GM12892 (cell line): ENCODE results near the gene LELP1.

Experiments
- POLR2A ChIP-seq: IDR thresholded peaks from 2 replicates; pipeline ENCODE4 v1.6.1; 2011; ENCODE audit warnings: low read depth, low read length, control low read depth
- POLR2AphosphoS5 ChIP-seq: IDR thresholded peaks from 2 replicates; pipeline ENCODE4 v1.6.1; 2011; ENCODE audit warnings: low read depth, low read length, control low read depth
- TAF1 ChIP-seq: IDR thresholded peaks from 2 replicates; pipeline ENCODE4 v1.6.1; 2011; ENCODE audit warnings: low read depth, mild to moderate bottlenecking, control low read depth, low read length, borderline replicate concordance

DNA sequence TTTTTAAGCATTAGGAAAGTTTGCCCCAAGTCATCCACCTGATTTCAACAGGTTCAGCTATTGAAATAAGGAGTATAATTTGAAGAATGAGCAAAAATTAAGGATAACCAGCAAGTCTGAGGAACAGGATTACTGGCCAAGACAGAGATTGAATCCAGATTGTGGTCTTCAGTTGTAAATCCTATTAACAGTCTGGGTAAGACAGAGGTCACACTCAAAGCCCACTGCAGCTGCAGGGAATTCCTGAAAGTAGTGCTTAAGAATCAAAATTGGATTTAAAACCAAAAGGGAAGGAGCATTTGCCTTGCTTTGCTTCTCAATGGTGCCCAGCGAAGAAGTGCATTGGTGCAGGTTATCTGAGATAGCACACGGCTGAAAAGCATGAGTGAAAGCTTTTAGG lies 49.8 kb downstream of the LELP1 start:
- TF ChIP-seq POLR2A (no peak), POLR2AphosphoS5 (no peak), TAF1 (no peak)
